Right lobe of liver (tissue), 4 donors: ENCODE results near the gene PRKCG.

Experiments
- POLR2A ChIP-seq: fragments of 450-650 bp; IDR thresholded peaks from one replicate; pipeline ENCODE4 v1.6.1; 2017; ENCODE audit warnings: antibody characterized with exemption, mild to moderate bottlenecking
- TF ChIP-seq, protein P1 (sequence below), 4 donors: fragments of 200-600 bp in 3 of 4; fragments of 450-650 bp in 1 of 4; IDR thresholded peaks; one replicate each; pipeline versions ENCODE4 v1.5.1 to v1.8.0; 2016 to 2022; ENCODE audit warnings: antibody characterized with exemption in 4 of 4, mild to moderate bottlenecking in 2 of 4
- donor health status: DM: no; HTN: no; CAD: no.
- donor health status: DM: no; HTN: no; CAD: no.
- donor health status: DM: no; HTN: yes; CAD: no.

DNA sequence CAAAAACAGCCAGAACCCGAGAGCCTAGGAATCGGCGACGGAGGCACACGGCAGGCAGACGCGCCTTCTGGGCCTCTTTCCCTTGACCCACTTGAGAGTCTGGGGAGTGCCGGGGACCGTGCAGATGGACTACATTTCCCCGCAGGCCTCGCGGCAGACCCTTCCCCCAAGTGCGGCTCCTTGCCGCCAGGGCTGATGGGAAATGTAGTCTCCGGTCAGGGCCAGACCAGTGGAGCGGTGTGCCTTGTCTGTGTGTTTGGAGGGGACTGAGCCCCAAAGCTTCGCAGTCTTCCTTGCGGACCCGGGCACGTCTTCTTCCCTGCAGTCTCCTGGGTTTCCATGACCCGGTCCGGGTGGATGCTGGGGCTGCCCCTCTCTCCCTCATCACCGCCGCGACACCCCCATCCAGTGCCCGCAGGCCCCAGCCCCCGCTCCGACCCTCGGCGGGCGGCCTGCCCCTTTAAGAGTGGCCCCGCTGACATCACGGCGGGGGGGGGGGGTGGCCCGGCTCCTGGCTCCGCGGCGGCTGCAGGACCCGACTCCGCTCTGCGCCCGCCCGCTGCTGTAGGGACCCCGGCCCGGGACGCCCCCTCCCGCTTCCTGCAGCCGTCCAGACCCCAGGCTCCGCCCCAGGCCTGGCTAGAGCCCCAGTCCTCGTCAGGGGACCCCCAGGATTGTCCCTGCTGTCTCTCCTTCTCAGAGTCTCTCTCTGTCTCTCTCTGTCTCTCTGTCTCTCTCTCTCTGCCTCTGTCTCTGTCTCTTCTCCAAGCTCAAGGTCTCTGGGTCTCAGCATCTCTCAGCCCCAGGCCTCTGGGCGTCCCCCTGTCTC, 26.3 kb downstream of the PRKCG start:
- TF ChIP-seq, protein P1, sequence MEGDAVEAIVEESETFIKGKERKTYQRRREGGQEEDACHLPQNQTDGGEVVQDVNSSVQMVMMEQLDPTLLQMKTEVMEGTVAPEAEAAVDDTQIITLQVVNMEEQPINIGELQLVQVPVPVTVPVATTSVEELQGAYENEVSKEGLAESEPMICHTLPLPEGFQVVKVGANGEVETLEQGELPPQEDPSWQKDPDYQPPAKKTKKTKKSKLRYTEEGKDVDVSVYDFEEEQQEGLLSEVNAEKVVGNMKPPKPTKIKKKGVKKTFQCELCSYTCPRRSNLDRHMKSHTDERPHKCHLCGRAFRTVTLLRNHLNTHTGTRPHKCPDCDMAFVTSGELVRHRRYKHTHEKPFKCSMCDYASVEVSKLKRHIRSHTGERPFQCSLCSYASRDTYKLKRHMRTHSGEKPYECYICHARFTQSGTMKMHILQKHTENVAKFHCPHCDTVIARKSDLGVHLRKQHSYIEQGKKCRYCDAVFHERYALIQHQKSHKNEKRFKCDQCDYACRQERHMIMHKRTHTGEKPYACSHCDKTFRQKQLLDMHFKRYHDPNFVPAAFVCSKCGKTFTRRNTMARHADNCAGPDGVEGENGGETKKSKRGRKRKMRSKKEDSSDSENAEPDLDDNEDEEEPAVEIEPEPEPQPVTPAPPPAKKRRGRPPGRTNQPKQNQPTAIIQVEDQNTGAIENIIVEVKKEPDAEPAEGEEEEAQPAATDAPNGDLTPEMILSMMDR (IDR thresholded peaks at IDR 0.05): no peak
- TF ChIP-seq POLR2A: no peak
